GM19468 (cell line): ENCODE data around the gene BCAR1.
"Not testable (repeated sequence)": the region's sequence is repeated elsewhere in the genome, so short reads cannot be mapped to it uniquely, and the experiment has no call there.

ENCODE experiments used
- ATAC-seq: cut with Tn5 transposase; IDR thresholded peaks from one replicate; pipeline ENCODE4 v1.9.1; 2021; ENCODE audit warnings: mild to moderate bottlenecking, moderate library complexity, moderate number of reproducible peaks; ENCODE audit not compliant: unreplicated experiment; ENCODE audit errors: extremely low read depth

BCAR1 gene

DNA sequence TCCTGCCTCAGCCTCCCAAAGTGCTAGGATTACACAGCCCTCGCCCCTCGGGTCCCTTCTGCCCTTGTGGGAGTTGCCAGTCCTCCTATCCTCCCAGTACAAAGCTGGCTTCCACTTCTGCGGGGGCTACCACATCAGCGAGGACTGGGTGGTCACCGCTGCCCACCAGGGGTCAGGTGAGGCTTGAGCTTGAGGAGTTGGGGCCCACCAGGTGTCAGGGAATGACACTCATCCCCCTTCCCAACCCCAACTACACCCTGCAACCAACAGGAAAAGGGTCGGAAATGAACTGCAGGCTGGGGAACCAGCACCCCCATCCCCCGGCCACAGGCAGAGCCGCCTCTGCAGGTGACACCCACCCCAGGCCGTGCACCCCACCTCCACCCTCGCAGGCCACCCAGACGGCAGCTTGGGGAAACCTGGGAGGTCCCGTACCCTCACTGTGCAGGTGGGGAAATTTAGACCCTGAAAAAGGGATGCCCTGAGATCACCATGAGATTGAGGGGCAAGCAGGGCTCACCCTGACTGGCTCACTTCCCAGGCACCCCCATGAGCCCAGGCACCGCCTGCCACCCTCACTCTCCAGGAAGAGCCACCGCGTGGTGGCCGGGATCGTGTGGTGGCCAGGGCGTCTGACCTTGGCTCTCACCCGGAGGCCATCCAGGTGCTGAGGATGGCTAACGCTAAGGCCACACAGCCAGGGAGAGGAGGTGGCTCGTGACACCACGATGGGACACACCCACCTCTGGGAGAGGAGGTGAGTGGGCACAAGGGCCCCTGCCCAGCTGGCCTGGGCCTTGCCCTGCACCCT, 24.7 kb downstream of the BCAR1 start:
- ATAC-seq, result no peak

DNA sequence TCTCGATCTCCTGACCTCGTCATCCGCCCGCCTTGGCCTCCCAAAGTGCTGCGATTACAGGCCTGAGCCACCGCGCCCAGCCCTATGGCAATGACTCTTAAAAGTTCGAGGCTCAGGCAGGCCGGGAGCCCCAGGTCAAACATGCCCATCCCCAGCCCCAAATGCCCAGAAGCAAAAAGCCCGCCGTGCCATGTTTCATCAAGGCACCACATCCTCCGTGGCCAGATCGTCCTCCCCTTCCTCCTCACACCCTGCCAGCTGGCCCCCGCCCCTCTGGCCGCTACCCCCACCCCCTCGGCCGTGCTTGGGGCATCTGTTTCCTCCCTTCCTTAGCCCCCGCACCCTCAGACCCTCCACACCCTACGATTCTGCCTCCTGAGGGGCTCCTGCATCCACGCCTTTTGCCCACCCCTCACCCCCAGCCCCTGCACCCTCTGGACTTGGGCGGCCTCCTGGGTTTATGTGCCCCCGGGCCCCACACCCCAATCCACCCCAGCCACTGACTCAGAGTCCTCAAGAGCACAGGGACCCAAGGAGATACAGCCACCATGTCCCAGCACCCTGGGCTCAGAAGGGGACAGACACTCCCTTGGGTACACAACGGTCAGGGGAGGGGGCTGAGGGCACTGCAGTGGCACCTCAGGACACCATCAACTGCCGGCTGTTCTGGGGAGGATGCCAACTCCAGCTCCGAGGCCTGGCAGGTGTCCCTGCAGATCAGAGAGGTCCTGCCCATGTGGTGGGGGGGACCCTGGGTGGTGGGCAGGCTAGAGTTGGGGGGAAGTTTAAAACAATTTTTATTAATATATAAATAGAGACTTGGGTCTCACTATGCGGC, 25.5 kb downstream of the BCAR1 start:
- no peak for ATAC-seq

DNA sequence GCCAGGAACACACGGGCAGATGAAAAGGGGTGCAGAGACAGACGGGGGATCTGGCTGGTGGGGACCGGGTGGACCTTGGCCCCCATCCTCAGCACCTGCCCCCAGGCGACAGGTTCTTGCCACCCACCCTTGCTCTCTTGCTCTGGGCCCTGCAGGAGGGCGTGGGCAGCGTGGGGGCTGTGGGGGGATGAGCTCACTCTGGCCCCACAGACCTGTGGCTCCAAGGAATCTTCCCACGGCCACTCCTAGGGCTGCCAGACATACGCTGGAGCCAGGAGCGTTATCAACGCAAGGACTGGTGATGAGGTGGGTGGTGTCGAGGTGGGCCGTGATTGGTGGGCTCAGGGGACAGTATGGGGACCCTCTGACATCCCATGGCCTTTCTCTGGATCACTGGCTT, 26.3 kb downstream of the BCAR1 start:
- ATAC-seq, result no peak

DNA sequence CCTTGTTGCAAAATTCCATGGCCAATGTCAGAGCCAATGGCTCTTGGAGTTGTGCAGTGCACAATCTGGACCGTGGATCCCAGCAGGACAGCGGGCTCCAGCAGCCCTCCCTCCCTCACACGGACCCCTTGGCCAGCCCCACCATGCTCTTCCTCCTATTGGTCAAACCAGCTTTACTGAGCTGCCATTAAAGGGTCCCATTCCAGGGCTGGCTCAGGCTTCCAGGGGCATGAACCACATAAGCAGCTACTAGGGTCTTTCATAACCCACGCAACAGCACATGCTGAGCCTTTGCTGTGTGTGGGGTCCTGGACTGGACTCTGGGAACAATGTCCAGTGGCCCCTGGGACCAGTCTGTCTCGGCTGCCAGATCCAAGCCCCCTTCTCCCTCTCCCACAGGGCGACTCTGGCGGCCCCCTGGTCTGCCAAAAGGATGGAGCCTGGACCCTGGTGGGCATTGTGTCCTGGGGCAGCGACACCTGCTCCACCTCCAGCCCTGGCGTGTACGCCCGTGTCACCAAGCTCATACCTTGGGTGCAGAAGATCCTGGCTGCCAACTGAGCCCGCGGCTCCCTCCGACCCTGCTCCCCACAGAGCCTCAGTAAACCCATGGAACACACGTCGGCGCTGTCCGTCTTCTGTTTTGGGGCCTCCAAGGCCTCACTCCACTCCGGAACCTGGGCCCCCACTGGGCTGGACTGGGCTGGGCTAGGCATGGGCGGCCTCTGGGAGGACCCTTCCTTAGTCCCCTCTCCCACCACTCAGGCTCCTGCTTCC, 26.9 kb downstream of the BCAR1 start:
- no peak for ATAC-seq

DNA sequence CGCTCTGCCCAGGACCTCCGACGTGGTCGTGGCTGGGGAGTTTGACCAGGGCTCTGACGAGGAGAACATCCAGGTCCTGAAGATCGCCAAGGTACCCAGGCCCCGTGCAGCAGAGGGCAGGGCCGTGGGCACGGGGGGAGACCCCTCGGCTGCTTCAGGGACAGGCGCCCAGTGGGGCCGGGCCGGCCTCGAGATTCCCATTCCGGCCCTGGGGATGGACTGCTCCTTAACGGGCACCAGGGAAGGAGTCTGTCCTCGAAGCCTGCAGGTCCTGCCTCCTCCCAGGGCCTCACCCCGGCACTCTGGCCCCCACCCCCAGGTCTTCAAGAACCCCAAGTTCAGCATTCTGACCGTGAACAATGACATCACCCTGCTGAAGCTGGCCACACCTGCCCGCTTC, 28.3 kb downstream of the BCAR1 start:
- ATAC-seq, result not testable (repeated sequence)

DNA sequence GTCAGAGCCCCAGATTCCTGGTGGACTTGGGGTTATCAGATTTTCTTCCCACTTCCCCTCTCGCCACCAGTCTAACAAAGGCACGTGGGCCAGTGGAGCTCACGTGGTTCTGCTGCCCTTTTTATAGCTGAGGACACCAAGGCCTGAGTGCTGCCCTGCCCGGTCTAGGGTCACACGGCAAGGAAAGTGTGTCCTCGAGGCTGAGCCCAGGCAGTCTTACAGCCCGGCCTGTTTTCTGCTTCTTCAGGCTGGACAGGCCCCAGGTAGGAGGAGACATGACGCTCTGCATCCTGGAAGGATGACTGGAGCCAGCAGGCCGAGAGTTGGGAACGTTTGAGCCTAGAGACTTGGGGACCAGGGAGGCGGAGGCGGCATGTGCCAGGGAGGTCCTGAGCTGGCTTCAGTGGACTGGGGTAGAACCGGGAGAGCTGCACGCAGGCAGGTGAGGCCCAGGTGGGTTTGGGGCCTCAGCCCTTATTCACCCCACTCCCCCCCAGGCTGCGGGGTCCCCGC, 29.1 kb downstream of the BCAR1 start:
- no peak for ATAC-seq

DNA sequence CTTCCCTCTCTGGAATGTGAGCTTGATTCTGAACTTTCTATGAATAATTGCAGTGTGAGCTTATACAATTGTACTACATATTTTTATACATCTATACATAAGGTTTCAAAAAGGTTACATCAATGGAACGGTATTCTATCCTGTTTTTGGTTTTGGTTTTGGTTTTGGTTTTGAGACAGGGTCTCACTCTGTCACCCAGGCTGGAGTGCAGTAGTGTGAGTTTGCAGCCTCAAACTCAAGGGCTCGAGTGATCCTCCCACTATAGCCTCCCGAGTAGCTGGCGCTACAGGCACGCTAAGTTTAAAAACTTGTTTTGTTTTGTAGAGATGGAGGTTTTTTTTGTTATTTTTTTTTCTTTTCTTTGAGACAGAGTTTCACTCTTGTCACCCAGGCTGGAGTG, 31.6 kb downstream of the BCAR1 start:
- no peak for ATAC-seq

DNA sequence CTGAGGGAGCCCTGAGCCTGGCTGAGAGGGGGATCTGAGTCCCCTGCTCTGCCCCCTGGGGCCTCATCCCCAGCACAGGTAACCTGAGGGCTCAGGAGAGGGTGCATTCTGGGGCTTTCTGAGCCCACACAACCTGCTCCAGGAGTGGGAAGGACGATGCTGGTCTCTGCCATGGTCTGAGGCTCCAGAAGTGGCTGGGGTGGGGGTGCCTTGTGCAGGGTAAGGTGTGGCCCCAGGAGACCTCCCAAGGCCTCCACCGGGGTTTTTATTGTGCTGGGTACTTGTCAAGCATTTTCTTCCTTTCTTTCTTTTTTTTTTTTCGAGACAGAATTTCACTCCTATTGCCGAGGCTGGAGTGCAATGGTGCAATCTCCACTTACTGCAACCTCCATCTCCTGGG, 32.3 kb downstream of the BCAR1 start:
- no peak for ATAC-seq

DNA sequence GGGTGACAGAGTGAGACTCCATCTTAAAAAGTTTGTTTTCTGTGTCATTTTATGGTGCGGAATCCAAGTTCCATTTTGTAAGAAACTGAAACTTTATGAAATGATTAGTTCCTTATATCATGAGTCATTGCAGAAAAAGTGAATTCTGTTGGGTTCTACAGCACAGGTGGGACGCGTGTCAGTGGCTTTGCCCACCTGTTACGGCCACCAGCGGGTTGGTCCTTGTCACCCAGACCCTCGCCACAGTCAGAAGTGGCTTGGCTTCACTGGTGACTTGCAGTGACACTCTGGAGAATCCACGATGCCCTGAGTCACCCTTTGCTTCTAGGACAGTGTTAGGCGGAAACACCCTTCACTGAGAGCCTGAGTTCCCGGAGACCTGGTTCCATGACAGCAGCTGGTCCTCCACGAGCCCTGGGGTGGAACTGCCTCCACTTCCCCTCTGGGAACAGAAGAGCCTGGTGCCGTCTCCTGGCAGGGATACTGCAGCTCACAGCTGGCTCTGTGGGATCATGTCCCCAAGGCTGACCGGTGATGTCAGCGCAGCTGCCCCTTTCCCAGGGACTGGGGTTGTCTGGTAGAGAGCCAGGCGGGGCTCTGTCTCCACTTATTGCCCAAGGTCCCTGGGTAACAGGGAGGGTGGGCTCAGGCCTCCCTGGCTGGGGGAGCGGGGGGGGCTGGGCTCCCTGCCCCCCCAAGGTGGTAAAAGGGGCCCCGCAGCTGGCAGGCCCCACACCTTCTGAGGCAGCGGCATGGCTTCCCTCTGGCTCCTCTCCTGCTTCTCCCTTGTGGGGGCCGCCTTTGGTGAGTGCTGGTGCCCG, 33.0 kb downstream of the BCAR1 start, which contains the start of gene CTRB1:
Gene CTRB1 (plus strand): TSS at position 733 of the 821 bp plus-strand sequence. CDS start 20 bp downstream, at position 753.
- ATAC-seq, result peak; percentile 73

DNA sequence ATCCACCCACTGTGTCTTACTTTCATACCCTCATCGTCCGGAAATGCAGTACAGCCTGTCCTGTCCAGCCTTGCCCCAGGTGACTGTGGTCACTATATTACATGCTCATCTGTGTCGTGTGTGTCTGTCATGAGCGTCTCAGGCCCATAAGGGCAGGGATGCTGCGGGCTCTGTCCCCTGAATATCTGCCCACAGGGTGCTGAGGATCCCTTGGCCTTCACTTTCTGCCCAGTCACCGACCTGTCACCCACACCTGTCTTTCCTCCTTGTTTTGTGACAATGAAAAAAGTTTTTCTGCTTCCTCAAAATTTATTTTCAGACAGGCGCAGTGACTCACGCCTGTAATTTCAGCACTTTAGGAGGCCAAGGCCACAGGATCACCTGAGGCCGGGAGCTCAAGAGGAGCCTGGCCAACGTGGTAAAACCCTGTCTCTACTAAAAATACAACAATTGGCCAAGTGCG, 34.0 kb downstream of the BCAR1 start:
- ATAC-seq, result no peak

DNA sequence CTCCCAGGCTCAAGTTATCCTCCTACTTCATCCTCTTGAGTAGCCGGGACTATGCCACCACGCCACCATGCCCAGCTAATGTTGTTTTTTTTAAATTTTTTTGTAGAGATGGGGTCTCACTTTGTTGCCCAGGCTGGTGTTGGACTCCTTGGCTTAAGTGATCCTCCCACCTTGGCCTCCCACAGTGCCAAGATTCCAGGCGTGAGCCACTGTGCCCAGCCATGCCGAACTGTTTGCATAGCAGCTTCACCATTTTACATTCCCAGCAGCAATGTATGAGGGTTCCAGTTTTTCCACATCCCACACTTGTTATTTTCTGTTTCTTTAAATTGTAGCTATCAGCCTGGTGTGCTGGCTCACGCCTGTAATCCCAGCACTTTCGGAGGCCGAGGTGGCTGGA, 34.8 kb downstream of the BCAR1 start:
- ATAC-seq, result no peak

DNA sequence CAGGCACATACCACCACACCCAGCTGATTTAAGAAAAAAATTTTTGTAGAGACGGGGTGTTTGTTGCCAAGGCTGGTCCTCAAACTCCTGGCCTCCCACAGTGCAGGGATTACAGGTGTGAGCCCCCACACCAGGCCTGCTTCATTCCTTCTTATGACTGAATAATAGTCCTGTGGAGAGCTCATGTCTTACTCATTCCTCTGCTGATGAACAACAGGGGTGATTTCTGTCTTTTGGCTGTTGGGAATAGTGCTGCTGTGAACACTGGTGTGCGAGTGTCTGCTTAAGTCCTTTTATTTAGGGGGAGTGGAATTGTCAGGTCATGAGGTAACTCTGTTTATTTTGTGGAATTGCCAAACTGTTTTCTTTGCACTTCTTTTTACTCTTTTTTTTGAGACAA, 35.3 kb downstream of the BCAR1 start:
- no peak for ATAC-seq

DNA sequence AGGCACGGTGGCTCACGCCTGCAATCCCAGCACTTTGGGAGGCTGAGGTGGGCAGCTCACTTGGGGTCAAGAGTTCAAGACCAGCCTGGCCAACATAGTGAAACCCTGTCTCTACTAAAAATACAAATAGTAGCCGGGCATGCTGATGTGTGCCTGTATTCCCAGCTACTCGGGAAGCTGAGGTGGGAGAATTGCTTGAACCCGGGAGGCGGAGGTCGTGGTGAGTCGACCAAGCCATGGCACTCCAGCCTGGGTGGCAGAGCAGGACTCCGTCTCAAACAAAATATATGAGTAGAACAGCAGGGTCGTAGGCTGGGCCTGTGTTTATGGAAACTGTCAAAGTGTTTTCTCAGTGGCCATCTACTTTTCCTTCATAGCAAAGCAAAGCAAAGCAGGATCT, 40.1 kb downstream of the BCAR1 start:
- not testable (repeated sequence) for ATAC-seq

DNA sequence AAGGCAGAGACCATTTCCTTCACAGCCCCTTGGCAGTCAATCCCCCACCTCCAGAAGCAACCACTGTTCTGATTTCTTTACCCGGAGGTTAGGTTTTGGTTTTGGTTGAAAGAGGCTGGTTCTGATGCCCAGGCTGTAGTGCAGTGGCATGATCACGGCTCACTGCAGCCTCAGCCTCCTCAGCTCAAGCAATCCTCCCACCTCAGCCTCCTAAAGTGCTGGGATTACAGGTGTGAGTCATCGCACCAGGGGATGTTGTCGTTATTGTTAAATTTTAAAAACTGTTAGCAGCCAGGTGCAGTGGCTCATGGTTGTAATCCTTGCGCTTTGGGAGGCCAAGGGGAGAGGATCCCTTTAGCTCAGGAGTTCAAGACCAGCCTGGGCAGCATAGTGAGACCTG, 41.5 kb downstream of the BCAR1 start:
- no peak for ATAC-seq

DNA sequence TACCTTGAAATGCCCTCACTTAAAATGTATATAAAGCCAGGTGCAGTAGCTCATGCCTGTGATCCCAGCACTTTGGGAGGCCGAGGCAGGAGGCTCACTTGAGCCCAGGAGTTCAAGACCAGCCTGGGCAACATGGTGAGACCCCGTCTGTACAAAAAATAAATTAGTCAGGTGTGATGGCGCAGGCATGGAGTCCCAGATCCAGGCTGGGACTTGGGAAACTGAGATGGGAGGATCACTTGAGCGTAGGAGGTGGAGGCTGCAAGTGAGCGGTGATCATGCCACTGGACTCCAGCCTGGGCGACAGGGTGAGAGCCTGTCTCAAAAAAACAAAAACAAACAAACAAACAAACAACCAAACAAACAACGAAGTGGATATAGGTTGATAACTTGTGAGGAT, 41.9 kb downstream of the BCAR1 start:
- not testable (repeated sequence) for ATAC-seq

DNA sequence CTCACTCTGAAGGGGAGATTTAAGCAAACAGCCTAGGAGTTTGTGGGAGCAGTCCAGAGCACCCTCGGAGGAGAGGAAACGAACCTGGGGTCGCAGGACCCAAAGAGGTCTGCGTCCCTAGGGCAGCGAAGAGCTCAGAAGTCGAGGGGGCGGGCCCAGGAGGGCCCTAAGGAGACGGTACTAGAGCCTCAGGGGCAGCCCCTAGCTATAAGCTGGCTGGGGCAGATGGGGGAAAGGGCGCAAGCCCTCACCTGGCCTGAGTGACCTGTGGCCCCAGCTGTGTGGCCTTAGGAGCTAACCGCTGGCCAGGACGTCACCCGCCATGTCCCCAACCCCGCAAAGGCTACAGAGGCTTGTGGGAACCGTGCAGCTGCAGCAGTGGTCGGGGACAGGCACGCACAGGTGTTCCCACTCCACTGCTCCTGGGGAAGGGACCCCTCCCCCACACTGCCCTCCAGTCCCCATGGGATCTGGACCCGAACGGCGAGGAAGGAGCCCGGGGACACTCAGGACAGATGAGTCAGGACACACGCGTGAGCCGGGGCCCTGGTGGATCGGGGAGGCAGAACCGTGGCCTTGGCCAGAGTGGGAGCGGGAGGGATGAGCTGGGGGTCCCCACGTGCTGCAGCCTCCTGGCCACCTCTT, 42.4 kb downstream of the BCAR1 start:
- no peak for ATAC-seq

DNA sequence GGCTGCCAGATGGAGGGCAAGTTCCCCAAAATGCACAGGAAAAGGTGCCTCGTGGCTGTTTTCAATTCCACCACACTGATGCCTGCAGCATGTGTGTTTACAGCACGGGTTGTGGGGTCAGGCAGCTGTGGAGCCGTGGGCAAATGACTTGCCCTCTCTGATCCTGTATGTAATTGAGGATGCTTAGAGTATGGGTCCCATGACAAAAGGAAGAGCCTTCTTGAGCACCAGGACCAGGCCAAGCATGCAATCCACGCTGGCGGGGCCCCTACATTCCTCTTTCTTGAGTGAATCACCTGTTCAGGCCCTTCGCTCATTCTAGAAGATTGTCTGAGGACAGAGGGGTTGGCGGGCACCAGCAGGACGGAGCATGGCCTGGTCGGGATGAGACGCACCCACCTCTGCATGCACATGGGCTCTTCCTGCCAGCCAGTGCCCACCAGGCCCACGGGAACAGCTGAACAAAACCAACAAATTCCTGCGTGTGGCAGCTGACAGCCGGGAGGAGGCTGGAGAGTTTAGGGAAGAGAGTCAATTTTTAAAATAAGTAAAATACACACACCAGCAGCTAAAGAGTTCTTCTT, 43.1 kb downstream of the BCAR1 start:
- ATAC-seq, result no peak

DNA sequence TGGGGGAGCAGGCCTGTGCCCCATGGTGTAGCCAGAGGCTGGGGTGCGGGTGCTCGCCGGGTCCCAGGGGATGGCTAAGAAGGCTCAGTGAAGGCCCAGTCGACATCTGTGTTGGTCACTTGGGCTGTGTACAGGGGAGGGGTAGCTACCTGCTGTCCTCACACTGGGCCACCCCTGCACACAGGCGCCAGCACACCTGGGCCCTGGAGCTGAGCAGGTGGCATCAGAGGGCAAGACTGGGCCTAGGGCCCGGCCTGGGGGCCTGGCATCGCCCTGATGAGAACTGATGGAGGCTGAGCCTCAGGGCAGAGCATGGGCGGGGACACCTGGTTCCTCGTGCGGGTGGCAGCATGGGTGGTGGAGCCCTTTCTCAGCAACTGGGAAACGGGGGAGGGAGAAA, 43.6 kb downstream of the BCAR1 start:
- ATAC-seq, result no peak
